Calu3 (cell line): Measurements from ENCODE around the gene MYBPC1. TPM values are rescaled to one million over a fixed set of nuclear protein-coding genes. Genes with fewer than 3 reads are reported as not detected.

Source experiments
- BruUV-seq: library from RNA; stranded (reverse); fragments of 400-500 nt; replicated peaks from 2 replicates; lab custom pipeline; 2021; lab: Mats Ljungman, UMichigan
- CTCF ChIA-PET: fragments of 300-600 bp; sonication (Branson Sonifier 250); formaldehyde crosslinking; loops from one replicate; lab custom pipeline; 2022; ENCODE audit warnings: antibody characterized with exemption; lab: Charles Lee
- DNase-seq: peaks from one replicate; pipeline ENCODE4 v3.0.0; 2022
- H3K27ac Mint-ChIP-seq: one replicate; pipeline ENCODE4 v1.8.0; 2022; ENCODE audit warnings: mixed read lengths; ENCODE audit not compliant: unreplicated experiment
- H3K27me3 Mint-ChIP-seq: one replicate; pipeline ENCODE4 v1.8.0; 2022; ENCODE audit warnings: mixed read lengths; ENCODE audit not compliant: unreplicated experiment
- H3K36me3 Mint-ChIP-seq: one replicate; pipeline ENCODE4 v1.8.0; 2022; ENCODE audit warnings: mild to moderate bottlenecking, moderate library complexity, mixed read lengths; ENCODE audit not compliant: insufficient read depth, unreplicated experiment
- H3K4me1 Mint-ChIP-seq: one replicate; pipeline ENCODE4 v1.8.0; 2022; ENCODE audit warnings: mild to moderate bottlenecking, low read depth, mixed read lengths; ENCODE audit not compliant: unreplicated experiment
- H3K4me3 Mint-ChIP-seq: one replicate; pipeline ENCODE4 v1.8.0; 2022; ENCODE audit warnings: mild to moderate bottlenecking, low read depth, moderate library complexity, mixed read lengths; ENCODE audit not compliant: unreplicated experiment
- H3K9me3 Mint-ChIP-seq: one replicate; pipeline ENCODE4 v1.8.0; 2022; ENCODE audit warnings: low read depth, mixed read lengths; ENCODE audit not compliant: unreplicated experiment
- intact Hi-C: fragments of 100-400 bp; cut with micrococcal nuclease; formaldehyde crosslinking; loops from one replicate; pipeline ENCODE4 v1.10.0; 2022; ENCODE audit not compliant: unreplicated experiment
- total RNA-seq: library from RNA; stranded (reverse); gene quantifications from 2 replicates; pipeline ENCODE4 v1.2.3, GENCODE V29; 2022
- TF ChIP-seq, protein P1 (sequence below): fragments of 200-600 bp; IDR thresholded peaks from one replicate; pipeline ENCODE4 v1.8.0; 2022; ENCODE audit warnings: antibody characterized with exemption; ENCODE audit not compliant: unreplicated experiment

MYBPC1 gene
- total RNA-seq, 1 experiment from 2014 or later: not detected

DNA sequence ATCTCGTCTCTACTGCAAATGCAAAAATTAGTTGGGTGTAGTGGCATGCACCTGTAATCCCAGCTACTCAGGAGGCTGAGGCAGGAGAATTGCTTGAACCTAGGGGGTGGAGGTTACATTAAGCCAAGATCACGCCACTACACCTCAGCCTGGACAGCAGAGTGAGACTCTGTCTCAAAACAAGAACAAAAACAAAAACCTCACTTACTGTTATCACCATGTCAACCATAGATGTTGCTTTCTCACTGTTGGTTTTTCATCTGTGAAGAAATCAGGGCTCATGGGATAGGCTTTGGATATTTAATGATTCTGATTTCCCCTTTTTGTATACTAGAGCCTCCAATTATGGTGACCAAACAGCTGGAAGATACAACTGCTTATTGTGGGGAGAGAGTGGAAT is 52.9 kb downstream of the MYBPC1 start:
- Mint-ChIP-seq H3K4me3 (no peak overlapping the region), H3K27me3 (no peaks in the 10 kb centered on the region), H3K4me1 (peaks cover 5% of the 10 kb centered on the region), H3K36me3 (no peaks in the 10 kb centered on the region), H3K9me3 (no peaks in the 10 kb centered on the region), H3K27ac (no peak overlapping the region)
- intact Hi-C loops: no loop called here
- no peak for DNase-seq
- CTCF ChIA-PET: no interaction called here
- TF ChIP-seq, protein P1, sequence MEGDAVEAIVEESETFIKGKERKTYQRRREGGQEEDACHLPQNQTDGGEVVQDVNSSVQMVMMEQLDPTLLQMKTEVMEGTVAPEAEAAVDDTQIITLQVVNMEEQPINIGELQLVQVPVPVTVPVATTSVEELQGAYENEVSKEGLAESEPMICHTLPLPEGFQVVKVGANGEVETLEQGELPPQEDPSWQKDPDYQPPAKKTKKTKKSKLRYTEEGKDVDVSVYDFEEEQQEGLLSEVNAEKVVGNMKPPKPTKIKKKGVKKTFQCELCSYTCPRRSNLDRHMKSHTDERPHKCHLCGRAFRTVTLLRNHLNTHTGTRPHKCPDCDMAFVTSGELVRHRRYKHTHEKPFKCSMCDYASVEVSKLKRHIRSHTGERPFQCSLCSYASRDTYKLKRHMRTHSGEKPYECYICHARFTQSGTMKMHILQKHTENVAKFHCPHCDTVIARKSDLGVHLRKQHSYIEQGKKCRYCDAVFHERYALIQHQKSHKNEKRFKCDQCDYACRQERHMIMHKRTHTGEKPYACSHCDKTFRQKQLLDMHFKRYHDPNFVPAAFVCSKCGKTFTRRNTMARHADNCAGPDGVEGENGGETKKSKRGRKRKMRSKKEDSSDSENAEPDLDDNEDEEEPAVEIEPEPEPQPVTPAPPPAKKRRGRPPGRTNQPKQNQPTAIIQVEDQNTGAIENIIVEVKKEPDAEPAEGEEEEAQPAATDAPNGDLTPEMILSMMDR: no peak
- no TSS peak for BruUV-seq

DNA sequence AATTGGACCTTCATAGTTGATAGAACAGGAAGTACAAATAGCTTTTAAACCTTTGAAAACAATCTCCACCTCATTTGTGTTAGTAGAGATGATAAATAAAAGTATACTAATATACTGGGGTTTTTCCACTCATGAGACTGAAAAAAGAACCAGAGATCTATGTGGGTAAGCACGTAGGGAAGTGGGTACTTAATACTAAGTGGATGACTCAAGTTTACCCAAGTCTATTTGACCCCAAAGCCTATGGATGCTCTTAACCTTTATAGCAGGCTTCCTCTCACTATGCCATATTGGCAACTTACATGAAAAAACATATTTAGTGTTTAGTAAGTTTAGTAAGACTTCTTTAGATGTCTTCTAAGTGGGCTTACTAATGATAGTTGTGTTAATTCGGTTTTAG is 53.4 kb downstream of the MYBPC1 start:
- TF ChIP-seq, protein P1: no peak
- no peaks in the 10 kb centered on the region for H3K9me3 Mint-ChIP-seq
- CTCF ChIA-PET: no interaction called here
- no TSS peak for BruUV-seq
- no peak for DNase-seq
- intact Hi-C loops: no loop called here
- H3K27ac Mint-ChIP-seq: no peak overlapping the region
- H3K27me3 Mint-ChIP-seq: no peaks in the 10 kb centered on the region
- H3K4me1 Mint-ChIP-seq: peaks cover under 1% of the 10 kb centered on the region
- H3K36me3 Mint-ChIP-seq: no peaks in the 10 kb centered on the region
- no peak overlapping the region for H3K4me3 Mint-ChIP-seq

DNA sequence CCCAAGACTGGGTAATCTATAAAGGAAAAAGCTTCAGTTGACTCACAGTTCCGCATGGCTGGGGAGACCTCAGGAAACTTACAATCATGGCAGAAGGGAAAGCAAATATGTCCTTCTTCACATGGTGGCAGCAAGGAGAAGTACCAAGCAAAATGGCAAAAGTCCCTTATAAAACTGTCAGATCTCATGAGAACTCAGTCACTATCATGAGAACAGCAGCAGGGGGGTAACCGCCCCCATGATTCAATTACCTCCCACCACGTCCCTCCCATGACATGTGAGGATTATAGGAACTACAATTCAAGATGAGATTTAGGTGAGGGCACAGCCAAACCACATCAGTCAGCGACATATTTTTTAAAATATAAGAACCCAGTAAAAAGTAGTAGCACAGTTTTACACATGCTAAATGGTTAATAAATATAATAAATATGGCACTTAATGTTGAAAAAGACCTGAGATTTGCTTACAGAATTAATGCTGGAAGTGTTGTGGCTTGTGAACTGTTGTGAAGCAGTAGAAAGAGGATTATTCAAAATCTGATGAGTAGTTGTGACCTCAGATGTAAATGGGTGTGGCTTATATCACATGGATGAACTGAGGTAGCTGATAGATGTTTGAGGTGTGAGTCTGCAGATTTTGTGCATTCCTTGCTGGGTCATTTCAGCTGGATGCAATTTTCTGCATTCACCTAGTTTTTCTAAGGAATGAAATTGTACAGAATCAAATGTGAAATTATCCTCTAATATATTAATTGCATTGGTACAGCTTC is 55.8 kb downstream of the MYBPC1 start:
- Mint-ChIP-seq H3K4me3 (no peak overlapping the region), H3K27me3 (no peaks in the 10 kb centered on the region), H3K9me3 (no peaks in the 10 kb centered on the region), H3K4me1 (peaks cover 8% of the 10 kb centered on the region), H3K36me3 (no peaks in the 10 kb centered on the region), H3K27ac (no peak overlapping the region)
- intact Hi-C loops: no loop called here
- TF ChIP-seq, protein P1: no peak
- BruUV-seq: no TSS peak
- CTCF ChIA-PET: no interaction called here
- no peak for DNase-seq

DNA sequence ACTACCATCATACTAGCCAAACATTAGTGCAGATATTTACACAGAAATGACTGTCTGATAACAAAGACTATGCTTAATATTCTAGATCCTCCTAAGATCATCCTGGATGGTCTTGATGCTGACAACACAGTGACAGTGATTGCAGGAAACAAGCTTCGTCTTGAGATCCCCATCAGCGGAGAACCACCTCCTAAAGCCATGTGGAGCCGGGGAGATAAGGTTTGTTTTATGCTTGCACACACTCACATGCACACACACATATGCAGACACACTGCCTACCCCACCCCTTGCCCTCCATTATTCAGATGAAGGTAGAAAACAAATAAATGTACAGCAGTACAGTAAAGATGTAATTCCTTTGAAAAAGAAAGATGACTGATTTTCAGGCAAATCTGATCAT is 58.3 kb downstream of the MYBPC1 start:
- no peaks in the 10 kb centered on the region for H3K27me3 Mint-ChIP-seq
- intact Hi-C loops: no loop called here
- no peak for DNase-seq
- BruUV-seq: no TSS peak
- H3K4me1 Mint-ChIP-seq: peaks cover 8% of the 10 kb centered on the region
- H3K9me3 Mint-ChIP-seq: no peaks in the 10 kb centered on the region
- TF ChIP-seq, protein P1: no peak
- no peak overlapping the region for H3K4me3 Mint-ChIP-seq
- CTCF ChIA-PET: no interaction called here
- H3K36me3 Mint-ChIP-seq: no peaks in the 10 kb centered on the region
- no peak overlapping the region for H3K27ac Mint-ChIP-seq
